Trophoblast cell (in vitro differentiated cells and primary cell): Measurements from ENCODE around the gene CELSR2.
A peak's percentile ranks its signal among the peaks of the same experiment; 100 is the strongest.

Experiments
- DNase-seq, 2 donors: peaks; one replicate each; pipeline ENCODE4 v3.0.0-alpha.2; 2016
- H2AFZ ChIP-seq: 2 replicates; pipeline ENCODE4 v1.6.1; 2013; ENCODE audit warnings: low read length, moderate library complexity, mild to moderate bottlenecking; ENCODE audit not compliant: insufficient read depth, poor library complexity
- H2AK5ac ChIP-seq: 2 replicates; pipeline ENCODE4 v1.6.1; 2013; ENCODE audit warnings: mild to moderate bottlenecking, low read length
- H2BK120ac ChIP-seq: 2 replicates; pipeline ENCODE4 v1.6.1; 2013; ENCODE audit warnings: low read length, mild to moderate bottlenecking, moderate library complexity; ENCODE audit not compliant: insufficient read depth, poor library complexity
- H2BK12ac ChIP-seq: 2 replicates; pipeline ENCODE4 v1.6.1; 2013; ENCODE audit warnings: mild to moderate bottlenecking, low read length, moderate library complexity
- H2BK5ac ChIP-seq: 2 replicates; pipeline ENCODE4 v1.6.1; 2013; ENCODE audit warnings: low read length, low read depth, moderate library complexity, mild to moderate bottlenecking; ENCODE audit not compliant: poor library complexity
- H3K14ac ChIP-seq: 2 replicates; pipeline ENCODE4 v1.6.1; 2013; ENCODE audit warnings: mild to moderate bottlenecking, low read length
- H3K18ac ChIP-seq: 2 replicates; pipeline ENCODE4 v1.6.1; 2013; ENCODE audit warnings: mild to moderate bottlenecking, low read length
- H3K23ac ChIP-seq: 2 replicates; pipeline ENCODE4 v1.6.1; 2013; ENCODE audit warnings: low read length
- H3K27ac ChIP-seq: 2 replicates; pipeline ENCODE4 v1.5.1; 2013; ENCODE audit warnings: low read depth, mild to moderate bottlenecking, inconsistent platforms, low read length, moderate library complexity
- H3K27me3 ChIP-seq: 2 replicates; pipeline ENCODE4 v1.6.1; 2013; ENCODE audit warnings: inconsistent platforms, mild to moderate bottlenecking, low read length, moderate library complexity; ENCODE audit not compliant: insufficient read depth
- H3K36me3 ChIP-seq, 2 experiments: 1 replicate in 1 of 2; 2 replicates in 1 of 2; pipeline ENCODE4 v1.6.1; 2013; ENCODE audit warnings: low read length in 2 of 2, mild to moderate bottlenecking in 2 of 2, moderate library complexity in 1 of 2; ENCODE audit not compliant: insufficient read depth in 2 of 2, control insufficient read depth in 1 of 2
- H3K4ac ChIP-seq: 2 replicates; pipeline ENCODE4 v1.6.1; 2013; ENCODE audit warnings: low read depth, mild to moderate bottlenecking, low read length, moderate library complexity
- H3K4me1 ChIP-seq, 2 experiments: 1 replicate in 1 of 2; 2 replicates in 1 of 2; pipeline ENCODE4 v1.6.1; 2013; ENCODE audit warnings: low read length in 2 of 2, mild to moderate bottlenecking in 2 of 2, moderate library complexity in 1 of 2; ENCODE audit not compliant: insufficient read depth in 2 of 2, control insufficient read depth in 1 of 2
- H3K4me2 ChIP-seq: 2 replicates; pipeline ENCODE4 v1.6.1; 2013; ENCODE audit warnings: inconsistent platforms, mild to moderate bottlenecking, low read length, moderate library complexity
- H3K4me3 ChIP-seq: 2 replicates; pipeline ENCODE4 v1.5.1; 2013; ENCODE audit warnings: mild to moderate bottlenecking, low read depth, low read length, inconsistent platforms
- H3K79me1 ChIP-seq: one replicate; pipeline ENCODE4 v1.6.1; 2013; ENCODE audit warnings: low read length
- H3K79me2 ChIP-seq: 2 replicates; pipeline ENCODE4 v1.6.1; 2013; ENCODE audit warnings: low read length, mild to moderate bottlenecking; ENCODE audit not compliant: control insufficient read depth, insufficient read depth, poor library complexity
- H3K9ac ChIP-seq: 2 replicates; pipeline ENCODE4 v1.6.1; 2013; ENCODE audit warnings: mild to moderate bottlenecking, low read length
- H3K9me3 ChIP-seq: 2 replicates; pipeline ENCODE4 v1.6.1; 2013; ENCODE audit warnings: low read depth, mild to moderate bottlenecking, control low read depth, inconsistent platforms, low read length; ENCODE audit not compliant: insufficient read depth
- H4K12ac ChIP-seq: 2 replicates; pipeline ENCODE4 v1.6.1; 2013; ENCODE audit warnings: low read depth, mild to moderate bottlenecking, low read length, moderate library complexity
- H4K8ac ChIP-seq: 2 replicates; pipeline ENCODE4 v1.6.1; 2013; ENCODE audit warnings: low read depth, mild to moderate bottlenecking, low read length, moderate library complexity
- H4K91ac ChIP-seq: one replicate; pipeline ENCODE4 v1.6.1; 2013; ENCODE audit warnings: low read depth, mild to moderate bottlenecking, low read length, moderate library complexity
- WGBS: extraction: QIAGEN DNeasy Blood & Tissue Kit; methylation state at CpG from one replicate; pipeline ENCODE4 v1.1.7; 2013; ENCODE audit warnings: missing lambda C conversion rate; ENCODE audit not compliant: insufficient read length, insufficient coverage; ENCODE audit errors: extremely low coverage; 5-methylcytosine and 5-hydroxymethylcytosine counted together

Gene CELSR2

GRCh38 chr1:109204484-109204883 is 44.9 kb upstream of the CELSR2 start:
- H3K23ac ChIP-seq: no peak overlapping the region
- H2BK5ac ChIP-seq: no peak overlapping the region
- H4K8ac ChIP-seq: no peak overlapping the region
- H4K12ac ChIP-seq: no peak overlapping the region
- no peak overlapping the region for H3K4me3 ChIP-seq
- no peak overlapping the region for H3K4ac ChIP-seq
- H3K4me1 ChIP-seq: peaks cover 4 to 12% of the 10 kb centered on the region in 2 experiments
- H3K9ac ChIP-seq: no peak overlapping the region
- no peak overlapping the region for H2AFZ ChIP-seq
- no peaks in the 10 kb centered on the region for H3K9me3 ChIP-seq
- no CpG with 5 or more reads among the region's 5 CpGs for WGBS
- no peak overlapping the region for H3K18ac ChIP-seq
- DNase-seq: no peak
- H3K27ac ChIP-seq: no peak overlapping the region
- H2AK5ac ChIP-seq: no peak overlapping the region
- no peak overlapping the region for H3K4me2 ChIP-seq
- no peaks in the 10 kb centered on the region for H3K36me3 ChIP-seq
- H4K91ac ChIP-seq: no peak overlapping the region
- H2BK12ac ChIP-seq: no peak overlapping the region
- no peaks in the 10 kb centered on the region for H3K27me3 ChIP-seq
- H3K79me2 ChIP-seq: no peaks in the 10 kb centered on the region
- no peak overlapping the region for H3K14ac ChIP-seq
- peaks cover 2% of the 10 kb centered on the region for H3K79me1 ChIP-seq
- H2BK120ac ChIP-seq: no peak overlapping the region

- H3K23ac ChIP-seq: no peak overlapping the region
- no CpG with 5 or more reads among the region's 2 CpGs for WGBS
Observed at GRCh38 chr1:109206339-109206738, 43.0 kb upstream of the CELSR2 start.

DNA sequence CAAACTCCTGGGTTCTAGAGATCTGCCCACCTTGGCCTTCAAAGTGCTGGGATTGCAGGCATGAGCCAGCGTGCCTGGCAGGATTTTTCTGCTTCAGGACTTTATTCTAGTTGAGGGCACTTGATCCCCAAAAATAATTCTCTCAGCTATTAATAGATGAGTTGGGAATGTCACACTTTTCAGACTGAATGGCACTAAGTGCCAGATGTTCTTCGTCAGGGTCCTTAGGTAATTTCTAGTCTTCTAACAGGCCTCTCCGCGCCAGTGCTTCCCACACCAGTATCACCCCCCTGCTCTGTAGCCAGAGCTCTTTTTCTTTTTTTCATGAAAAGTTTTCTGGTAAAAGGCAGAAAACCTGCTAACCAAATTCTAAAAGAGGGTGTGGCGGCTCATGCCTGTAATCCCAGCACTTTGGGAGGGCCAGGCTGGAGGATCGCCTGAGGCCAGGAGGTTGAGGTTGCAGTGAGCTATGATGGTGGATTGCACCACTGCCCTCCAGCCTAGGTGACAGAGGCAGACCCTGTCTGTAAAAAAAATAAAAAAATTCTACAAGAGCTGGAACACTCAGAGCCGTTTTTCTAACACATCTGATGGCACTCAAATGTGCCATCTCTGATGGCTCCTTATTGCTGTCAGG is 41.8 kb upstream of the CELSR2 start:
- Histone ChIP-seq H4K12ac (no peak overlapping the region), H3K27ac (no peak overlapping the region), H3K79me2 (no peaks in the 10 kb centered on the region), H3K9ac (no peak overlapping the region), H3K9me3 (no peaks in the 10 kb centered on the region), H2AFZ (no peak overlapping the region), H2BK12ac (no peak overlapping the region), H3K27me3 (no peaks in the 10 kb centered on the region), H3K14ac (no peak overlapping the region), H2AK5ac (no peak overlapping the region), H4K91ac (no peak overlapping the region), H4K8ac (no peak overlapping the region), H3K4me2 (no peak overlapping the region), H3K79me1 (no peaks in the 10 kb centered on the region), H2BK120ac (no peak overlapping the region), H3K4ac (no peak overlapping the region), H3K4me3 (no peak overlapping the region), H3K36me3 (no peaks in the 10 kb centered on the region), H3K18ac (no peak overlapping the region), H3K4me1 (peaks cover 4% of the 10 kb centered on the region in 2 experiments), H3K23ac (no peak overlapping the region), H2BK5ac (no peak overlapping the region)
- no CpG with 5 or more reads among the region's 7 CpGs for WGBS
- DNase-seq: peak; percentile 93 to 96

More at GRCh38 chr1:109206339-109206738, 43.0 kb upstream of the CELSR2 start:
- H3K36me3 ChIP-seq: no peaks in the 10 kb centered on the region
- no peak overlapping the region for H3K4ac ChIP-seq
- H2AK5ac ChIP-seq: no peak overlapping the region
- H2AFZ ChIP-seq: no peak overlapping the region
- DNase-seq: no peak
- no peak overlapping the region for H3K4me3 ChIP-seq
- H4K12ac ChIP-seq: no peak overlapping the region
- no peak overlapping the region for H4K8ac ChIP-seq
- H3K27ac ChIP-seq: no peak overlapping the region
- H3K79me2 ChIP-seq: no peaks in the 10 kb centered on the region
- H3K9me3 ChIP-seq: no peaks in the 10 kb centered on the region
- H2BK12ac ChIP-seq: no peak overlapping the region
- H3K4me2 ChIP-seq: no peak overlapping the region
- H4K91ac ChIP-seq: no peak overlapping the region
- H3K14ac ChIP-seq: no peak overlapping the region
- H2BK120ac ChIP-seq: no peak overlapping the region
- H2BK5ac ChIP-seq: no peak overlapping the region
- peaks cover under 1% of the 10 kb centered on the region for H3K79me1 ChIP-seq
- H3K4me1 ChIP-seq: peaks cover 4% of the 10 kb centered on the region in 2 experiments
- H3K18ac ChIP-seq: no peak overlapping the region
- no peaks in the 10 kb centered on the region for H3K27me3 ChIP-seq
- H3K9ac ChIP-seq: no peak overlapping the region

DNA sequence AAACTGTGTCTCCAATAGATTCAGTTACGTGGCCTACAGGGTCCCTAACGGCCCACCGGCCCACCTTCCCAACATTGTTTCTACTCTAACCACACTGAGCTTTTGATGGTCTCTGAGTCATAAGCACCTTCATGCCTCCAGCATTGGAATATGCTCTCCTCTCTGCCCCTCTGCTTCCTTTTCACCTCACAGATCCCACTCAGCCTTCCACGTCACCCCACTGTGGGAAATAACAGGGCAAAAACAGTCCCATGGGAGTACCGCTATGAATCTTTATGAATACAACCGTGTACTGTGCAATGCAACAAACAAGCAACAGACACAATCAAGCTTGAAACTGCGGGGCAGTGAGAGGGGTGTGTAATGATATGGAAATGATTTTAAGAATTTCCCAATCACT is 40.9 kb upstream of the CELSR2 start:
- no peak overlapping the region for H3K23ac ChIP-seq
- H3K4ac ChIP-seq: no peak overlapping the region
- peak overlapping the region; percentile 33 for H2AK5ac ChIP-seq
- H3K79me1 ChIP-seq: peaks cover under 1% of the 10 kb centered on the region
- no peak overlapping the region for H2BK12ac ChIP-seq
- no peak overlapping the region for H3K9ac ChIP-seq
- H2BK5ac ChIP-seq: no peak overlapping the region
- no CpG with 5 or more reads among the region's 7 CpGs for WGBS
- peaks cover 4 to 5% of the 10 kb centered on the region in 2 experiments for H3K4me1 ChIP-seq
- no peaks in the 10 kb centered on the region for H3K9me3 ChIP-seq
- no peak overlapping the region for H4K91ac ChIP-seq
- H3K14ac ChIP-seq: no peak overlapping the region
- H2AFZ ChIP-seq: no peak overlapping the region
- DNase-seq: peak in 1 of 2 donors; percentile 38
- H4K8ac ChIP-seq: no peak overlapping the region
- H3K36me3 ChIP-seq: no peaks in the 10 kb centered on the region
- H3K79me2 ChIP-seq: no peaks in the 10 kb centered on the region
- no peak overlapping the region for H3K4me3 ChIP-seq
- no peak overlapping the region for H4K12ac ChIP-seq
- H3K27ac ChIP-seq: no peak overlapping the region
- no peak overlapping the region for H3K4me2 ChIP-seq
- H3K27me3 ChIP-seq: no peaks in the 10 kb centered on the region
- no peak overlapping the region for H2BK120ac ChIP-seq
- no peak overlapping the region for H3K18ac ChIP-seq
